Pons (tissue), 1 donor: Measurements from ENCODE around the gene NKX2-4.
"Not testable (repeated sequence)": the region's sequence is repeated elsewhere in the genome, so short reads cannot be mapped to it uniquely, and the experiment has no call there.

Experiments used
- DNase-seq: peaks from one replicate; pipeline ENCODE4 v3.0.0-alpha.2; 2016; ENCODE audit warnings: low spot score

Gene NKX2-4

GRCh38 chr20:21397341-21398108, at the start of gene NKX2-4:
NKX2-4 (minus strand) TSS chr20:21397526; CDS start chr20:21397399, 127 bp downstream.
- DNase-seq, result no peak

- no peak for DNase-seq
These were observed 40.5 kb upstream of the NKX2-4 start for GRCh38 chr20:21437816-21438215.

- no peak for DNase-seq
These were observed 39.9 kb upstream of the NKX2-4 start for GRCh38 chr20:21437248-21437647.

GRCh38 chr20:21436205-21436604, 38.9 kb upstream of the NKX2-4 start:
- no peak for DNase-seq

GRCh38 chr20:21435576-21435975, 38.2 kb upstream of the NKX2-4 start:
- DNase-seq, result no peak

- DNase-seq, result no peak
These were observed 36.1 kb upstream of the NKX2-4 start for GRCh38 chr20:21433329-21433890.

- no peak for DNase-seq
These were observed 35.6 kb upstream of the NKX2-4 start for GRCh38 chr20:21432911-21433310.

- no peak for DNase-seq
These were observed 32.7 kb upstream of the NKX2-4 start for GRCh38 chr20:21430020-21430419.

GRCh38 chr20:21424846-21425245, 27.5 kb upstream of the NKX2-4 start:
- no peak for DNase-seq

- not testable (repeated sequence) for DNase-seq
These were observed 26.4 kb upstream of the NKX2-4 start for GRCh38 chr20:21423712-21424111.

GRCh38 chr20:21421601-21422236, 24.4 kb upstream of the NKX2-4 start:
- no peak for DNase-seq

GRCh38 chr20:21419147-21419546, 21.8 kb upstream of the NKX2-4 start:
- DNase-seq, result not testable (repeated sequence)

- DNase-seq, result not testable (repeated sequence)
These were observed 16.7 kb upstream of the NKX2-4 start for GRCh38 chr20:21413996-21414395.

- DNase-seq, result no peak
These were observed 14.4 kb upstream of the NKX2-4 start for GRCh38 chr20:21411725-21412124.

GRCh38 chr20:21399005-21399475, 1.7 kb upstream of the NKX2-4 start:
- no peak for DNase-seq

- no peak for DNase-seq
These were observed 1.0 kb upstream of the NKX2-4 start for GRCh38 chr20:21398109-21399004.

- no peak for DNase-seq
These were observed 556 bp downstream of the NKX2-4 start for GRCh38 chr20:21396599-21397340.

GRCh38 chr20:21395666-21396598, 1.4 kb downstream of the NKX2-4 start:
- no peak for DNase-seq

GRCh38 chr20:21395051-21395665, 2.2 kb downstream of the NKX2-4 start:
- DNase-seq, result no peak

GRCh38 chr20:21394551-21394950, 2.8 kb downstream of the NKX2-4 start:
- DNase-seq, result no peak
